Activated T-cell treated with anti-CD3 and anti-CD28 coated beads for 1 hour (primary cell): ENCODE measurements around the gene CPD.
"Not testable (repeated sequence)": the region's sequence is repeated elsewhere in the genome, so short reads cannot be mapped to it uniquely, and the experiment has no call there.

Experiments
- DNase-seq: peaks from one replicate; pipeline ENCODE4 v3.0.0-alpha.2; 2020; ENCODE audit warnings: low read depth

Gene CPD

GRCh38 chr17:30388321-30389179 is 9.8 kb downstream of the CPD start:
- no peak for DNase-seq

GRCh38 chr17:30389756-30390300 is 11.1 kb downstream of the CPD start:
- DNase-seq = no peak

- DNase-seq = no peak
These were observed 12.8 kb downstream of the CPD start for GRCh38 chr17:30391534-30391933.

- no peak for DNase-seq
These were observed 14.8 kb downstream of the CPD start for GRCh38 chr17:30393491-30393890.

GRCh38 chr17:30393911-30394867 is 15.5 kb downstream of the CPD start:
- DNase-seq = no peak

GRCh38 chr17:30395398-30396022 is 16.8 kb downstream of the CPD start:
- no peak for DNase-seq

GRCh38 chr17:30396129-30396528 is 17.4 kb downstream of the CPD start:
- DNase-seq = no peak

- DNase-seq = no peak
These were observed 17.9 kb downstream of the CPD start for GRCh38 chr17:30396612-30397011.

- no peak for DNase-seq
These were observed 19.8 kb downstream of the CPD start for GRCh38 chr17:30398328-30399041.

- no peak for DNase-seq
These were observed 22.4 kb downstream of the CPD start for GRCh38 chr17:30401097-30401496.

- no peak for DNase-seq
These were observed 26.4 kb downstream of the CPD start for GRCh38 chr17:30405161-30405560.

- DNase-seq = not testable (repeated sequence)
These were observed 31.9 kb downstream of the CPD start for GRCh38 chr17:30410627-30411026.

- not testable (repeated sequence) for DNase-seq
These were observed 33.3 kb downstream of the CPD start for GRCh38 chr17:30412008-30412496.

GRCh38 chr17:30413109-30413508 is 34.4 kb downstream of the CPD start:
- DNase-seq = no peak

- no peak for DNase-seq
These were observed 35.8 kb downstream of the CPD start for GRCh38 chr17:30414486-30414885.

GRCh38 chr17:30415491-30415890 is 36.8 kb downstream of the CPD start:
- no peak for DNase-seq

GRCh38 chr17:30418070-30418469 is 39.3 kb downstream of the CPD start:
- DNase-seq = not testable (repeated sequence)

- no peak for DNase-seq
These were observed 42.9 kb downstream of the CPD start for GRCh38 chr17:30421592-30421991.

- no peak for DNase-seq
These were observed 43.4 kb downstream of the CPD start for GRCh38 chr17:30422171-30422570.

- no peak for DNase-seq
These were observed 45.7 kb downstream of the CPD start for GRCh38 chr17:30424471-30424870.

GRCh38 chr17:30426292-30426691 is 47.6 kb downstream of the CPD start:
- DNase-seq = no peak
